GM12864 (cell line): ENCODE results near the gene MIS12.

Experiments
- DNase-seq: peaks from one replicate; pipeline ENCODE4 v3.0.0-alpha.2; 2011; ENCODE audit warnings: low read depth
- H3K4me3 ChIP-seq: 2 replicates; pipeline ENCODE4 v1.5.1; 2011; ENCODE audit warnings: mild to moderate bottlenecking, low read depth, low read length, control low read depth
- CTCF ChIP-seq: IDR thresholded peaks from 2 replicates; pipeline ENCODE4 v1.5.1; 2011; ENCODE audit warnings: low read depth, mild to moderate bottlenecking, moderate library complexity, low read length, control low read depth, inconsistent platforms; ENCODE audit errors: missing control alignments

Gene MIS12

GRCh38 chr17:5492970-5493369 lies 6.6 kb downstream of the MIS12 start:
- H3K4me3 ChIP-seq: no peak overlapping the region
- DNase-seq: no peak
- no peak for TF ChIP-seq CTCF

GRCh38 chr17:5499476-5500231 lies 13.3 kb downstream of the MIS12 start:
- TF ChIP-seq CTCF: no peak
- H3K4me3 ChIP-seq: no peak overlapping the region
- no peak for DNase-seq

GRCh38 chr17:5500247-5500588 lies 13.9 kb downstream of the MIS12 start:
- peak overlapping the region; percentile 41 for H3K4me3 ChIP-seq

GRCh38 chr17:5500589-5501391 lies 14.4 kb downstream of the MIS12 start:
- no peak for DNase-seq
- no peak for TF ChIP-seq CTCF
- H3K4me3 ChIP-seq: peak overlapping the region; percentile 41

More at GRCh38 chr17:5500247-5500588, 13.9 kb downstream of the MIS12 start:
- DNase-seq: no peak
- TF ChIP-seq CTCF: no peak

GRCh38 chr17:5501685-5502084 lies 15.3 kb downstream of the MIS12 start:
- DNase-seq: no peak
- TF ChIP-seq CTCF: no peak
- H3K4me3 ChIP-seq: no peak overlapping the region

- no peak overlapping the region for H3K4me3 ChIP-seq
- no peak for TF ChIP-seq CTCF
- DNase-seq: no peak
Measured at GRCh38 chr17:5502552-5502951, 16.2 kb downstream of the MIS12 start.
